Naive thymus-derived CD8-positive, alpha-beta T cell (primary cell): Measurements from ENCODE around the gene EPYC. TPM values are rescaled to one million over a fixed set of nuclear protein-coding genes. Genes with fewer than 3 reads are reported as not detected.

Experiments used
- ATAC-seq, 2 donors: fragments of 150-1000 bp; cut with Tn5 transposase in 1 of 2; sonication (Bioruptor Pico), chemical (Tn5 transposase) in 1 of 2; 1 replicate in 1 of 2; 2 replicates in 1 of 2; pipeline ENCODE4 v1.10.0; 2021; ENCODE audit warnings: mild to moderate bottlenecking in 2 of 2, moderate library complexity in 2 of 2
- POLR2A ChIA-PET: fragments of 350-600 bp; sonication (Branson Sonifier 250); formaldehyde crosslinking; loops from one replicate; lab custom pipeline; 2021; ENCODE audit warnings: antibody characterized with exemption; lab: Charles Lee
- DNase-seq, 10 donors: peaks; one replicate each; pipeline versions ENCODE4 v3.0.0 to v3.0.0-alpha.2; 2020 to 2022
- H3K27ac Mint-ChIP-seq, 10 donors: one replicate each; pipeline ENCODE4 v1.8.0; 2020 to 2022; ENCODE audit warnings: mild to moderate bottlenecking in 10 of 10, mixed read lengths in 10 of 10, moderate library complexity in 4 of 10, inconsistent platforms in 1 of 10
- H3K27me3 Mint-ChIP-seq, 5 donors: one replicate each; pipeline ENCODE4 v1.8.0; 2021 to 2022; ENCODE audit warnings: mixed read lengths in 5 of 5
- H3K36me3 Mint-ChIP-seq, 3 donors: one replicate each; pipeline ENCODE4 v1.8.0; 2020 to 2022; ENCODE audit warnings: mixed read lengths in 3 of 3, mild to moderate bottlenecking in 2 of 3, inconsistent platforms in 1 of 3
- H3K4me1 Mint-ChIP-seq, 4 donors: one replicate each; pipeline ENCODE4 v1.8.0; 2021 to 2022; ENCODE audit warnings: mixed read lengths in 4 of 4
- H3K4me3 Mint-ChIP-seq, 10 donors: one replicate each; pipeline ENCODE4 v1.8.0; 2020 to 2022; ENCODE audit warnings: mild to moderate bottlenecking in 10 of 10, mixed read lengths in 10 of 10, moderate library complexity in 6 of 10, inconsistent platforms in 1 of 10
- H3K9me3 Mint-ChIP-seq, 9 donors: one replicate each; pipeline ENCODE4 v1.8.0; 2020 to 2022; ENCODE audit warnings: mixed read lengths in 9 of 9, mild to moderate bottlenecking in 3 of 9, inconsistent platforms in 1 of 9, moderate library complexity in 1 of 9
- polyA plus RNA-seq, 3 donors: library from polyadenylated mRNA; unstranded; fragments of 300-500 nt; fragmentation: Illumina TruSeq; gene quantifications; one replicate each; pipeline ENCODE4 v1.2.3, GENCODE V29; 2021
- total RNA-seq, 8 experiments: library from RNA in 2 of 8; stranded (reverse) in 2 of 8; gene quantifications; one replicate each; pipeline ENCODE4 v1.2.3 and lab custom pipeline; 2021 to 2026

EPYC gene
- total and polyA plus RNA-seq, 5 experiments from 2014 or later, result not detected

GRCh38 chr12:90964616-90965015 lies 40.2 kb downstream of the EPYC start:
- POLR2A ChIA-PET, result no interaction called here
- H3K36me3 Mint-ChIP-seq, result no peaks in the 10 kb centered on the region
- no peaks in the 10 kb centered on the region for H3K4me1 Mint-ChIP-seq
- ATAC-seq, result no peak
- H3K27me3 Mint-ChIP-seq, result peaks cover 0 to 6% (median 2%) of the 10 kb centered on the region in 5 donors
- no peak overlapping the region for H3K4me3 Mint-ChIP-seq
- DNase-seq, result no peak
- H3K9me3 Mint-ChIP-seq, result no peaks in the 10 kb centered on the region
- no peak overlapping the region for H3K27ac Mint-ChIP-seq

GRCh38 chr12:90963946-90964345 lies 40.8 kb downstream of the EPYC start:
- no peaks in the 10 kb centered on the region for H3K4me1 Mint-ChIP-seq
- H3K27me3 Mint-ChIP-seq, result peaks cover 0 to 6% (median 2%) of the 10 kb centered on the region in 5 donors
- DNase-seq, result no peak
- H3K4me3 Mint-ChIP-seq, result no peak overlapping the region
- no peak for ATAC-seq
- no peaks in the 10 kb centered on the region for H3K9me3 Mint-ChIP-seq
- POLR2A ChIA-PET, result no interaction called here
- H3K27ac Mint-ChIP-seq, result no peak overlapping the region
- H3K36me3 Mint-ChIP-seq, result no peaks in the 10 kb centered on the region

GRCh38 chr12:90961154-90961553 lies 43.6 kb downstream of the EPYC start:
- no peak overlapping the region for H3K4me3 Mint-ChIP-seq
- no peaks in the 10 kb centered on the region for H3K9me3 Mint-ChIP-seq
- H3K36me3 Mint-ChIP-seq, result no peaks in the 10 kb centered on the region
- ATAC-seq (no peak), DNase-seq (no peak)
- POLR2A ChIA-PET, result no interaction called here
- H3K27me3 Mint-ChIP-seq, result peaks cover 0 to 2% (median 0%) of the 10 kb centered on the region in 5 donors
- no peak overlapping the region for H3K27ac Mint-ChIP-seq
- H3K4me1 Mint-ChIP-seq, result no peaks in the 10 kb centered on the region

- Mint-ChIP-seq H3K9me3 (no peaks in the 10 kb centered on the region), H3K27me3 (peaks cover 0 to 2% (median 0%) of the 10 kb centered on the region in 5 donors), H3K36me3 (no peaks in the 10 kb centered on the region), H3K4me3 (no peak overlapping the region), H3K4me1 (no peaks in the 10 kb centered on the region), H3K27ac (no peak overlapping the region)
- POLR2A ChIA-PET, result no interaction called here
- no peak for ATAC-seq
- peak in 4 of 10 donors; percentile 7 to 31 (median 22) for DNase-seq
Measured at GRCh38 chr12:90959538-90960139, 45.1 kb downstream of the EPYC start.

GRCh38 chr12:90959032-90959431 lies 45.7 kb downstream of the EPYC start:
- no peak for ATAC-seq
- H3K36me3 Mint-ChIP-seq, result no peaks in the 10 kb centered on the region
- H3K4me3 Mint-ChIP-seq, result no peak overlapping the region
- DNase-seq, result no peak
- H3K4me1 Mint-ChIP-seq, result no peaks in the 10 kb centered on the region
- H3K27me3 Mint-ChIP-seq, result peaks cover 0 to 2% (median 0%) of the 10 kb centered on the region in 5 donors
- POLR2A ChIA-PET, result no interaction called here
- no peaks in the 10 kb centered on the region for H3K9me3 Mint-ChIP-seq
- no peak overlapping the region for H3K27ac Mint-ChIP-seq

- no peak overlapping the region for H3K27ac Mint-ChIP-seq
- POLR2A ChIA-PET, result no interaction called here
- no peaks in the 10 kb centered on the region for H3K36me3 Mint-ChIP-seq
- peaks cover 0 to 6% (median 0%) of the 10 kb centered on the region in 5 donors for H3K27me3 Mint-ChIP-seq
- ATAC-seq, result no peak
- H3K9me3 Mint-ChIP-seq, result no peaks in the 10 kb centered on the region
- no peak overlapping the region for H3K4me3 Mint-ChIP-seq
- H3K4me1 Mint-ChIP-seq, result no peaks in the 10 kb centered on the region
- no peak for DNase-seq
Measured at GRCh38 chr12:90958347-90958746, 46.4 kb downstream of the EPYC start.

GRCh38 chr12:90954921-90955320 lies 49.9 kb downstream of the EPYC start, which contains the start of gene CCER1:
TSS of gene CCER1 (minus strand) at chr12:90955176. CDS start at chr12:90954742, 434 bp downstream.
- Mint-ChIP-seq H3K4me1 (no peaks in the 10 kb centered on the region), H3K4me3 (no peak within 1 kb of the TSS), H3K36me3 (no peaks in the 10 kb centered on the region), H3K27me3 (peaks cover 0 to 6% (median 0%) of the 10 kb centered on the region in 5 donors), H3K9me3 (no peaks in the 10 kb centered on the region), H3K27ac (no peak within 1 kb of the TSS)
- no peak for DNase-seq
- no peak for ATAC-seq
- POLR2A ChIA-PET, result no interaction called here

GRCh38 chr12:90954428-90954827 lies 50.3 kb downstream of the EPYC start:
- POLR2A ChIA-PET, result no interaction called here
- Mint-ChIP-seq H3K9me3 (no peaks in the 10 kb centered on the region), H3K27ac (no peak overlapping the region), H3K4me1 (no peaks in the 10 kb centered on the region), H3K27me3 (peaks cover 0 to 6% (median 0%) of the 10 kb centered on the region in 5 donors), H3K36me3 (no peaks in the 10 kb centered on the region), H3K4me3 (no peak overlapping the region)
- DNase-seq, result no peak
- no peak for ATAC-seq

- POLR2A ChIA-PET, result no interaction called here
- Mint-ChIP-seq H3K27ac (no peak overlapping the region), H3K4me1 (no peaks in the 10 kb centered on the region), H3K9me3 (no peaks in the 10 kb centered on the region), H3K27me3 (peaks cover 0 to 6% (median 0%) of the 10 kb centered on the region in 5 donors), H3K36me3 (no peaks in the 10 kb centered on the region), H3K4me3 (no peak overlapping the region)
- DNase-seq, result no peak
- ATAC-seq, result no peak
Measured at GRCh38 chr12:90953956-90954421, 50.8 kb downstream of the EPYC start.

- Mint-ChIP-seq H3K27me3 (peaks cover 0 to 6% (median 0%) of the 10 kb centered on the region in 5 donors), H3K4me1 (no peaks in the 10 kb centered on the region), H3K36me3 (no peaks in the 10 kb centered on the region), H3K27ac (no peak overlapping the region), H3K4me3 (no peak overlapping the region), H3K9me3 (no peaks in the 10 kb centered on the region)
- POLR2A ChIA-PET, result no interaction called here
- ATAC-seq, result no peak
- no peak for DNase-seq
Measured at GRCh38 chr12:90951432-90952105, 53.2 kb downstream of the EPYC start.

GRCh38 chr12:90947869-90948268 lies 56.9 kb downstream of the EPYC start:
- no peaks in the 10 kb centered on the region for H3K27me3 Mint-ChIP-seq
- H3K36me3 Mint-ChIP-seq, result no peaks in the 10 kb centered on the region
- H3K27ac Mint-ChIP-seq, result no peak overlapping the region
- DNase-seq, result no peak
- H3K4me1 Mint-ChIP-seq, result no peaks in the 10 kb centered on the region
- ATAC-seq, result no peak
- no peak overlapping the region for H3K4me3 Mint-ChIP-seq
- no peaks in the 10 kb centered on the region for H3K9me3 Mint-ChIP-seq
- POLR2A ChIA-PET, result no interaction called here

GRCh38 chr12:90945070-90945649 lies 59.6 kb downstream of the EPYC start:
- no peak overlapping the region for H3K27ac Mint-ChIP-seq
- DNase-seq, result peak in 3 of 10 donors; percentile 2 to 10 (median 10)
- H3K4me3 Mint-ChIP-seq, result no peak overlapping the region
- no peaks in the 10 kb centered on the region for H3K27me3 Mint-ChIP-seq
- POLR2A ChIA-PET, result no interaction called here
- no peaks in the 10 kb centered on the region for H3K9me3 Mint-ChIP-seq
- H3K4me1 Mint-ChIP-seq, result no peaks in the 10 kb centered on the region
- no peak for ATAC-seq
- H3K36me3 Mint-ChIP-seq, result no peaks in the 10 kb centered on the region

GRCh38 chr12:90943255-90943654 lies 61.5 kb downstream of the EPYC start:
- ATAC-seq (no peak), DNase-seq (no peak)
- no peaks in the 10 kb centered on the region for H3K36me3 Mint-ChIP-seq
- no peak overlapping the region for H3K27ac Mint-ChIP-seq
- H3K4me3 Mint-ChIP-seq, result no peak overlapping the region
- peaks cover 0 to 4% (median 0%) of the 10 kb centered on the region in 5 donors for H3K27me3 Mint-ChIP-seq
- no peaks in the 10 kb centered on the region for H3K9me3 Mint-ChIP-seq
- POLR2A ChIA-PET, result no interaction called here
- H3K4me1 Mint-ChIP-seq, result no peaks in the 10 kb centered on the region
